DOHH2 (cell line): ENCODE data around the gene CLTCL1.

ENCODE experiments used
- H3F3A ChIP-seq: fragments of 200-600 bp; sonication (generic), shearing (Covaris generic); 2 replicates; pipeline ENCODE4 v1.6.0; 2016; ENCODE audit warnings: antibody characterized with exemption, mild to moderate bottlenecking; ENCODE audit not compliant: control insufficient read depth, insufficient read depth
- H3K27ac ChIP-seq: fragments of 200-600 bp; sonication (generic); 2 replicates; pipeline ENCODE4 v1.5.1; 2014; ENCODE audit warnings: low read depth, mild to moderate bottlenecking, low read length, moderate library complexity
- H3K27me3 ChIP-seq: fragments of 200-600 bp; sonication (generic); 2 replicates; pipeline ENCODE4 v1.6.1; 2014; ENCODE audit warnings: mild to moderate bottlenecking, low read length, mixed read lengths; ENCODE audit not compliant: control insufficient read depth
- H3K36me3 ChIP-seq: fragments of 200-600 bp; sonication (generic); 2 replicates; pipeline ENCODE4 v1.6.1; 2014; ENCODE audit warnings: mild to moderate bottlenecking, low read length, moderate library complexity, mixed read lengths; ENCODE audit not compliant: control insufficient read depth
- H3K4me1 ChIP-seq: fragments of 200-600 bp; sonication (generic); 2 replicates; pipeline ENCODE4 v1.6.1; 2014; ENCODE audit warnings: mild to moderate bottlenecking, low read length, mixed read lengths; ENCODE audit not compliant: control insufficient read depth
- H3K4me2 ChIP-seq: fragments of 200-600 bp; sonication (generic); 2 replicates; pipeline ENCODE4 v1.6.0; 2014; ENCODE audit warnings: mild to moderate bottlenecking, low read length, moderate library complexity
- H3K4me3 ChIP-seq: fragments of 200-600 bp; sonication (generic); 2 replicates; pipeline ENCODE4 v1.5.1; 2014; ENCODE audit warnings: mild to moderate bottlenecking, low read length, mixed read lengths
- H3K79me2 ChIP-seq: fragments of 200-600 bp; sonication (generic); 2 replicates; pipeline ENCODE4 v1.6.1; 2014; ENCODE audit warnings: mild to moderate bottlenecking, low read length, mixed read lengths; ENCODE audit not compliant: control insufficient read depth
- H3K9me2 ChIP-seq: fragments of 200-600 bp; sonication (generic); replicated peaks from 2 replicates; pipeline ENCODE4 v1.6.1; 2014; ENCODE audit warnings: mild to moderate bottlenecking, low read length, mixed read lengths; ENCODE audit not compliant: control insufficient read depth
- H3K9me3 ChIP-seq: fragments of 200-600 bp; sonication (generic); 2 replicates; pipeline ENCODE4 v1.6.1; 2014; ENCODE audit warnings: antibody characterized with exemption, low read length, mixed read lengths; ENCODE audit not compliant: control insufficient read depth, insufficient read depth
- H4K20me1 ChIP-seq: fragments of 200-600 bp; sonication (generic); 2 replicates; pipeline ENCODE4 v1.6.0; 2014; ENCODE audit warnings: low read depth, mild to moderate bottlenecking, antibody characterized with exemption, low read length, moderate library complexity; ENCODE audit not compliant: control insufficient read depth, insufficient read depth
- CTCF ChIP-seq: fragments of 200-600 bp; sonication (generic); IDR thresholded peaks from one replicate; pipeline ENCODE4 v1.5.1; 2014; ENCODE audit warnings: antibody characterized with exemption, mild to moderate bottlenecking, low read depth, low read length; ENCODE audit not compliant: poor library complexity, severe bottlenecking
- EZH2phosphoT487 ChIP-seq: fragments of 200-600 bp; sonication (generic); IDR thresholded peaks from 2 replicates; pipeline ENCODE4 v1.6.1; 2017; ENCODE audit warnings: borderline replicate concordance, mild to moderate bottlenecking, antibody characterized with exemption, low read length, moderate library complexity, mixed read lengths

The CLTCL1 gene

GRCh38 chr22:19304547-19304946 lies 13.0 kb upstream of the CLTCL1 start:
- no peaks in the 10 kb centered on the region for H3K36me3 ChIP-seq
- no peaks in the 10 kb centered on the region for H3K79me2 ChIP-seq
- TF ChIP-seq EZH2phosphoT487 (no peak), CTCF (no peak)
- H4K20me1 ChIP-seq, result no peaks in the 10 kb centered on the region
- no peaks in the 10 kb centered on the region for H3F3A ChIP-seq
- no peak overlapping the region for H3K27ac ChIP-seq
- no peak overlapping the region for H3K4me2 ChIP-seq
- no peaks in the 10 kb centered on the region for H3K27me3 ChIP-seq
- H3K4me3 ChIP-seq, result no peak overlapping the region
- no peaks in the 10 kb centered on the region for H3K9me3 ChIP-seq
- no peaks in the 10 kb centered on the region for H3K9me2 ChIP-seq
- H3K4me1 ChIP-seq, result no peaks in the 10 kb centered on the region

DNA sequence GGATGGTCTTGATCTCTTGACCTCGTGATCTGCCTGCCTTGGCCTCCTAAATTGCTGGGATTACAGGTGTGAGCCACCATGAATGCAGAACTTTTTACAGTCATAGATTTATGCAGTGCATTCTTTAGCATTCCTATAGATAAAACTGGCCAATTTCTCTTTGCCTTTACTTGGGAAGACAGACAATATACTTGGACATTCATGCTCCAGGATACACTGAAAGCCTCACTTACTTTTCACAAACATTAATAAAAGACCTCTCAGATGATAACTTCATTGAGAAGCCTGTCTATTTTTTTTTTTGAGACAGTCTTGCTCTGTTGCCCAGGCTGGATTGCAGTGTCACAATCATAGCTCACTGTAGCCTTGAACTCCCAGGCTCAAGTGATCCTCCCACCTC lies 12.3 kb upstream of the CLTCL1 start:
- Histone ChIP-seq H3K27ac (no peak overlapping the region), H3K4me3 (no peak overlapping the region), H3K4me1 (no peaks in the 10 kb centered on the region), H3F3A (no peaks in the 10 kb centered on the region), H4K20me1 (no peaks in the 10 kb centered on the region), H3K27me3 (no peaks in the 10 kb centered on the region), H3K36me3 (no peaks in the 10 kb centered on the region), H3K79me2 (no peaks in the 10 kb centered on the region), H3K9me3 (no peaks in the 10 kb centered on the region), H3K9me2 (no peaks in the 10 kb centered on the region), H3K4me2 (no peak overlapping the region)
- no peak for TF ChIP-seq CTCF
- no peak for TF ChIP-seq EZH2phosphoT487

DNA sequence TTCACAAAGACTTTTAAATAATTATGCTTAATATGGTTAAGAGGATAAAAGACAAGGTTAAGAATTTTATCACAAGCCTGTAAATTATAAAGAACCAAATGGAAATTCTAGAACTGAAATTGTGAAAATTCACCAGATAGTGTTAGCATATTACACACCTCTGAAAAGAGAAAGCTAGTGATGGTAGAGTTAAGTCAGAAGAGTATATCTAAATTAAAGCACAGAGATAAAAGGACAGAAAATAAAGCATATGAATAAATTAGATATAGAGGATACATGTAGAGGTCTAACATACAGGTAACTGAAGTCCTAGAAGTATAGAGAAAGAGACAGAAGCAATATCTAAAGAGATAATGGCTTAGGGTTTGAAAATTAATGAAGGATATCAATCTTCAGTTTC lies 4.2 kb upstream of the CLTCL1 start:
- Histone ChIP-seq H3F3A (no peaks in the 10 kb centered on the region), H3K27ac (no peak overlapping the region), H3K4me2 (no peak overlapping the region), H3K79me2 (peaks cover 10% of the 10 kb centered on the region), H3K9me2 (no peaks in the 10 kb centered on the region), H3K36me3 (no peaks in the 10 kb centered on the region), H3K27me3 (peaks cover 7% of the 10 kb centered on the region), H4K20me1 (no peaks in the 10 kb centered on the region), H3K4me1 (peaks cover 19% of the 10 kb centered on the region), H3K9me3 (no peaks in the 10 kb centered on the region), H3K4me3 (no peak overlapping the region)
- TF ChIP-seq EZH2phosphoT487 (no peak), CTCF (no peak)
